ENCODE results near the gene PRMT5. TPM values are rescaled to one million over a fixed set of nuclear protein-coding genes. Genes with fewer than 3 reads are reported as not detected.
"Not testable (repeated sequence)": the region's sequence is repeated elsewhere in the genome, so short reads cannot be mapped to it uniquely, and the experiment has no call there.

Gene PRMT5
- polyA plus RNA-seq (ENCODE audit: insufficient read length in 4 of 4) = 100 to 1,000 TPM; 149 to 160 (median 152) TPM

GRCh38 chr14:22929104-22929960 lies at the start of gene PRMT5:
Gene PRMT5 (minus strand): TSS chr14:22929376. CDS start chr14:22929361, 15 bp downstream.
- DNase-seq (ENCODE audit: low read depth in 4 of 4, low spot score in 2 of 4) = peak; percentile 98 to 100 (median 100)

- no peak for DNase-seq (ENCODE audit: low read depth in 4 of 4, low spot score in 2 of 4)
Observed at GRCh38 chr14:22978487-22978837, 49.3 kb upstream of the PRMT5 start.

GRCh38 chr14:22977684-22978486 lies 48.7 kb upstream of the PRMT5 start:
- DNase-seq (ENCODE audit: low read depth in 4 of 4, low spot score in 2 of 4) = no peak

GRCh38 chr14:22977434-22977683 lies 48.2 kb upstream of the PRMT5 start:
- DNase-seq (ENCODE audit: low read depth in 4 of 4, low spot score in 2 of 4) = no peak

- DNase-seq (ENCODE audit: low read depth in 4 of 4, low spot score in 2 of 4) = no peak
Observed at GRCh38 chr14:22976620-22977433, 47.7 kb upstream of the PRMT5 start.

GRCh38 chr14:22974530-22975313 lies 45.5 kb upstream of the PRMT5 start:
- DNase-seq (ENCODE audit: low read depth in 4 of 4, low spot score in 2 of 4) = no peak

- no peak for DNase-seq (ENCODE audit: low read depth in 4 of 4, low spot score in 2 of 4)
Observed at GRCh38 chr14:22973217-22974032, 44.2 kb upstream of the PRMT5 start.

- no peak for DNase-seq (ENCODE audit: low read depth in 4 of 4, low spot score in 2 of 4)
Observed at GRCh38 chr14:22972313-22972930, 43.2 kb upstream of the PRMT5 start.

- DNase-seq (ENCODE audit: low read depth in 4 of 4, low spot score in 2 of 4) = no peak
Observed at GRCh38 chr14:22971152-22971551, 42.0 kb upstream of the PRMT5 start.

GRCh38 chr14:22966783-22967269 lies 37.6 kb upstream of the PRMT5 start:
- no peak for DNase-seq (ENCODE audit: low read depth in 4 of 4, low spot score in 2 of 4)

- not testable (repeated sequence) for DNase-seq (ENCODE audit: low read depth in 4 of 4, low spot score in 2 of 4)
Observed at GRCh38 chr14:22965916-22966782, 37.0 kb upstream of the PRMT5 start.

GRCh38 chr14:22962061-22962676 lies 33.0 kb upstream of the PRMT5 start:
- DNase-seq (ENCODE audit: low read depth in 4 of 4, low spot score in 2 of 4) = no peak

GRCh38 chr14:22955702-22956569 lies 26.8 kb upstream of the PRMT5 start:
- DNase-seq (ENCODE audit: low read depth in 4 of 4, low spot score in 2 of 4) = no peak

- DNase-seq (ENCODE audit: low read depth in 4 of 4, low spot score in 2 of 4) = no peak
Observed at GRCh38 chr14:22952418-22952817, 23.2 kb upstream of the PRMT5 start.

- DNase-seq (ENCODE audit: low read depth in 4 of 4, low spot score in 2 of 4) = not testable (repeated sequence)
Observed at GRCh38 chr14:22951795-22952194, 22.6 kb upstream of the PRMT5 start.

GRCh38 chr14:22945642-22946041 lies 16.5 kb upstream of the PRMT5 start:
- no peak for DNase-seq (ENCODE audit: low read depth in 4 of 4, low spot score in 2 of 4)

Data from left renal cortex interstitium (tissue), 4 donors.